ENCODE measurements around the gene TMEM245.

DNA sequence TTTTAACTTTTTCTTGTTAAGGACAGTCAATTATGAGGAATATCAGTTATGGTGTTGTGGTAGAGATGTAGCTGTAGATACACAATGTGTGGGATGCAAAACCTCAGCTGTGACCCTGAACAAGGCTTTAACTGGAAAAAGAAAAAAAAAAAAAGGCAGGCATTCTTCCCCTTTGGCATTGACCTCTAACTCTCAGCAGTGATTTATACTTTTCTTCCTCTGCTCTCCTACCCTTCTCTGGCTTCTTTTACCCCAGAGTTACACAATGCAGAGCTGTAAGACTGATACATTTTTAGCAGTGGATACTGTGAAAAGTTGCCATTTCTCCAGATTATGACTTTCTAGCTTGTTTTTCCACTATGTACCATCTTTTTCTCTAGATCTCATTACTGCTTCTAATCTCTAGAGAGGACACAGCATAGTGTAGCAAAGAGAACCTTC, 108.5 kb downstream of the TMEM245 start:
- TF ChIP-seq POLR2AphosphoS5 (IDR thresholded peaks at IDR 0.05; ENCODE audit: low read depth, low read length) (no peak), ZIK1 (CRISPR knock-in tag; IDR thresholded peaks at IDR 0.05; ENCODE audit: borderline replicate concordance, low read depth) (no peak), HDAC6 (IDR thresholded peaks at IDR 0.05; ENCODE audit: low read depth, low read length) (no peak), KDM3A (CRISPR knock-in tag; IDR thresholded peaks at IDR 0.05; ENCODE audit: low read depth) (no peak), TCF7L2 (IDR thresholded peaks at IDR 0.05; ENCODE audit: low read depth, low read length) (no peak), AGO2 (optimal IDR thresholded peaks at IDR 0.05; ENCODE audit: low read depth, low read length) (no peak), TBX2 (CRISPR knock-in tag; IDR thresholded peaks at IDR 0.05; ENCODE audit: borderline replicate concordance) (no peak), SIX1 (CRISPR knock-in tag; IDR thresholded peaks at IDR 0.05; ENCODE audit: borderline replicate concordance) (no peak), SOX13 (IDR thresholded peaks at IDR 0.05) (no peak), SOX13 (CRISPR knock-in tag; conservative IDR thresholded peaks at IDR 0.05 in 1 of 2, IDR thresholded peaks at IDR 0.05 in 1 of 2) (no peak), TRIM24 (CRISPR knock-in tag; IDR thresholded peaks at IDR 0.05) (no peak)
- TF ChIP-seq, protein P1, sequence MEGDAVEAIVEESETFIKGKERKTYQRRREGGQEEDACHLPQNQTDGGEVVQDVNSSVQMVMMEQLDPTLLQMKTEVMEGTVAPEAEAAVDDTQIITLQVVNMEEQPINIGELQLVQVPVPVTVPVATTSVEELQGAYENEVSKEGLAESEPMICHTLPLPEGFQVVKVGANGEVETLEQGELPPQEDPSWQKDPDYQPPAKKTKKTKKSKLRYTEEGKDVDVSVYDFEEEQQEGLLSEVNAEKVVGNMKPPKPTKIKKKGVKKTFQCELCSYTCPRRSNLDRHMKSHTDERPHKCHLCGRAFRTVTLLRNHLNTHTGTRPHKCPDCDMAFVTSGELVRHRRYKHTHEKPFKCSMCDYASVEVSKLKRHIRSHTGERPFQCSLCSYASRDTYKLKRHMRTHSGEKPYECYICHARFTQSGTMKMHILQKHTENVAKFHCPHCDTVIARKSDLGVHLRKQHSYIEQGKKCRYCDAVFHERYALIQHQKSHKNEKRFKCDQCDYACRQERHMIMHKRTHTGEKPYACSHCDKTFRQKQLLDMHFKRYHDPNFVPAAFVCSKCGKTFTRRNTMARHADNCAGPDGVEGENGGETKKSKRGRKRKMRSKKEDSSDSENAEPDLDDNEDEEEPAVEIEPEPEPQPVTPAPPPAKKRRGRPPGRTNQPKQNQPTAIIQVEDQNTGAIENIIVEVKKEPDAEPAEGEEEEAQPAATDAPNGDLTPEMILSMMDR (CRISPR knock-in tag; IDR thresholded peaks at IDR 0.05) = no peak
- TF ChIP-seq, protein P2, sequence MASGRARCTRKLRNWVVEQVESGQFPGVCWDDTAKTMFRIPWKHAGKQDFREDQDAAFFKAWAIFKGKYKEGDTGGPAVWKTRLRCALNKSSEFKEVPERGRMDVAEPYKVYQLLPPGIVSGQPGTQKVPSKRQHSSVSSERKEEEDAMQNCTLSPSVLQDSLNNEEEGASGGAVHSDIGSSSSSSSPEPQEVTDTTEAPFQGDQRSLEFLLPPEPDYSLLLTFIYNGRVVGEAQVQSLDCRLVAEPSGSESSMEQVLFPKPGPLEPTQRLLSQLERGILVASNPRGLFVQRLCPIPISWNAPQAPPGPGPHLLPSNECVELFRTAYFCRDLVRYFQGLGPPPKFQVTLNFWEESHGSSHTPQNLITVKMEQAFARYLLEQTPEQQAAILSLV (CRISPR knock-in tag; IDR thresholded peaks at IDR 0.05; ENCODE audit: borderline replicate concordance) = no peak
- TF ChIP-seq, protein P3, sequence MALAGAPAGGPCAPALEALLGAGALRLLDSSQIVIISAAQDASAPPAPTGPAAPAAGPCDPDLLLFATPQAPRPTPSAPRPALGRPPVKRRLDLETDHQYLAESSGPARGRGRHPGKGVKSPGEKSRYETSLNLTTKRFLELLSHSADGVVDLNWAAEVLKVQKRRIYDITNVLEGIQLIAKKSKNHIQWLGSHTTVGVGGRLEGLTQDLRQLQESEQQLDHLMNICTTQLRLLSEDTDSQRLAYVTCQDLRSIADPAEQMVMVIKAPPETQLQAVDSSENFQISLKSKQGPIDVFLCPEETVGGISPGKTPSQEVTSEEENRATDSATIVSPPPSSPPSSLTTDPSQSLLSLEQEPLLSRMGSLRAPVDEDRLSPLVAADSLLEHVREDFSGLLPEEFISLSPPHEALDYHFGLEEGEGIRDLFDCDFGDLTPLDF (CRISPR knock-in tag; IDR thresholded peaks at IDR 0.05) = no peak

Measured in HepG2 (cell line).